Measurements from ENCODE around the gene SMAD6. TPM values are rescaled to one million over a fixed set of nuclear protein-coding genes. Genes with fewer than 3 reads are reported as not detected.

The SMAD6 gene
- total RNA-seq, 2 experiments from 2014 or later = 0.25 to 0.41 TPM

GRCh38 chr15:66711260-66711659, 9.2 kb downstream of the SMAD6 start:
- H3K36me3 Mint-ChIP-seq (ENCODE audit: low read depth) = no peaks in the 10 kb centered on the region
- DNase-seq = no peak
- POLR2A ChIA-PET = interaction anchor here (1.0 kb wide), 1 partner anchor 14 kb away, joined by 3 read pairs; no protein-coding TSS in a partner anchor

GRCh38 chr15:66711862-66712261, 9.8 kb downstream of the SMAD6 start:
- Mint-ChIP-seq H3K9me3 (no peaks in the 10 kb centered on the region), H3K4me1 (ENCODE audit: low read depth) (no peaks in the 10 kb centered on the region), H3K36me3 (ENCODE audit: low read depth) (no peaks in the 10 kb centered on the region), H3K27ac (no peak overlapping the region), H3K4me3 (no peak overlapping the region), H3K27me3 (no peaks in the 10 kb centered on the region)
- TF ChIP-seq CTCF (IDR thresholded peaks at IDR 0.05) = no peak
- CTCF ChIA-PET = interaction anchor here (1.1 kb wide), 1 partner anchor 9 kb away, joined by 3 read pairs; the partner anchor contains the start of gene SMAD6
- DNase-seq (no peak), ATAC-seq (no peak)
- intact Hi-C loops (cut with micrococcal nuclease) = no loop called here
- POLR2A ChIA-PET = interaction anchor here (1.0 kb wide), 1 partner anchor 13 kb away, joined by 3 read pairs; no protein-coding TSS in a partner anchor

More at GRCh38 chr15:66711260-66711659, 9.2 kb downstream of the SMAD6 start:
- intact Hi-C loops (cut with micrococcal nuclease) = no loop called here
- CTCF ChIA-PET = interaction anchor here (1.3 kb wide), 1 partner anchor 12 kb away, joined by 4 read pairs; no protein-coding TSS in a partner anchor
- ATAC-seq = no peak
- no peak for TF ChIP-seq CTCF (IDR thresholded peaks at IDR 0.05)
- Mint-ChIP-seq H3K4me3 (no peak overlapping the region), H3K9me3 (no peaks in the 10 kb centered on the region), H3K27me3 (no peaks in the 10 kb centered on the region), H3K27ac (no peak overlapping the region), H3K4me1 (ENCODE audit: low read depth) (no peaks in the 10 kb centered on the region)

- POLR2A ChIA-PET = interaction anchor here (1.0 kb wide), 1 partner anchor 9 kb away, joined by 4 read pairs; no protein-coding TSS in a partner anchor
- H3K4me3 Mint-ChIP-seq = no peak overlapping the region
- H3K9me3 Mint-ChIP-seq = no peaks in the 10 kb centered on the region
- no peaks in the 10 kb centered on the region for H3K27me3 Mint-ChIP-seq
- intact Hi-C loops (cut with micrococcal nuclease) = no loop called here
- H3K36me3 Mint-ChIP-seq (ENCODE audit: low read depth) = no peaks in the 10 kb centered on the region
- H3K27ac Mint-ChIP-seq = no peak overlapping the region
- ATAC-seq = no peak
- H3K4me1 Mint-ChIP-seq (ENCODE audit: low read depth) = no peaks in the 10 kb centered on the region
- no peak for TF ChIP-seq CTCF (IDR thresholded peaks at IDR 0.05)
- CTCF ChIA-PET = interaction anchor here (1.4 to 1.7 kb wide), 2 partner anchors 17 to 137 kb away, joined by 3 to 6 read pairs; no protein-coding TSS in a partner anchor
- DNase-seq = no peak
Measured at GRCh38 chr15:66713843-66714508, 11.9 kb downstream of the SMAD6 start.

- Mint-ChIP-seq H3K4me3 (no peak overlapping the region), H3K27me3 (no peaks in the 10 kb centered on the region), H3K4me1 (ENCODE audit: low read depth) (no peaks in the 10 kb centered on the region), H3K27ac (no peak overlapping the region), H3K36me3 (ENCODE audit: low read depth) (no peaks in the 10 kb centered on the region), H3K9me3 (no peaks in the 10 kb centered on the region)
- ATAC-seq (no peak), DNase-seq (no peak)
- intact Hi-C loops (cut with micrococcal nuclease) = no loop called here
- ChIA-PET POLR2A (interaction anchor here (1.0 kb wide), 1 partner anchor 10 kb away, joined by 4 read pairs; no protein-coding TSS in a partner anchor), CTCF (interaction anchor here (1.4 to 1.7 kb wide), 2 partner anchors 16 to 137 kb away, joined by 3 to 6 read pairs; no protein-coding TSS in a partner anchor)
- TF ChIP-seq CTCF (IDR thresholded peaks at IDR 0.05) = no peak
Measured at GRCh38 chr15:66714543-66714981, 12.5 kb downstream of the SMAD6 start.

- POLR2A ChIA-PET = no interaction called here
Measured at GRCh38 chr15:66715181-66715624, 13.2 kb downstream of the SMAD6 start.

More at GRCh38 chr15:66715181-66715624, 13.2 kb downstream of the SMAD6 start:
- Mint-ChIP-seq H3K36me3 (ENCODE audit: low read depth) (no peaks in the 10 kb centered on the region), H3K27me3 (no peaks in the 10 kb centered on the region), H3K27ac (no peak overlapping the region), H3K9me3 (no peaks in the 10 kb centered on the region), H3K4me3 (no peak overlapping the region), H3K4me1 (ENCODE audit: low read depth) (peaks cover 4% of the 10 kb centered on the region)
- intact Hi-C loops (cut with micrococcal nuclease) = no loop called here
- no peak for TF ChIP-seq CTCF (IDR thresholded peaks at IDR 0.05)
- CTCF ChIA-PET = interaction anchor here (1.7 kb wide), 1 partner anchor 136 kb away, joined by 6 read pairs; no protein-coding TSS in a partner anchor
- ATAC-seq (no peak), DNase-seq (no peak)

Measured in activated CD8-positive, alpha-beta T cell treated with anti-CD3 and anti-CD28 coated beads for 36 hours (primary cell).